HepG2 (cell line): ENCODE measurements around the gene CHKB. TPM values are rescaled to one million over a fixed set of nuclear protein-coding genes. Genes with fewer than 3 reads are reported as not detected.

Source experiments
- BHLHE40 ChIP-seq: IDR thresholded peaks from 2 replicates; pipeline ENCODE4 v1.6.1; 2011; ENCODE audit warnings: low read length, improper control_type of control experiment
- ELF4 ChIP-seq: sonication (generic); formaldehyde crosslinking; IDR thresholded peaks from 2 replicates; pipeline ENCODE4 v1.5.0; 2020; ENCODE audit warnings: missing genetic modification reagents, mild to moderate bottlenecking, moderate library complexity, borderline replicate concordance
- FOXA1 ChIP-seq, 2 experiments: fragments of 450-650 bp in 1 of 2; sonication (generic) in 1 of 2; formaldehyde crosslinking in 1 of 2; IDR thresholded peaks; 2 replicates each; pipeline versions ENCODE4 v1.4.0 to v1.6.1; 2016 to 2020; ENCODE audit warnings: missing genetic modification reagents in 1 of 2
- HBP1 ChIP-seq: IDR thresholded peaks from 2 replicates; pipeline ENCODE4 v1.6.1; 2016; ENCODE audit warnings: low read depth, control low read depth
- HCFC1 ChIP-seq: fragments of 150-350 bp; IDR thresholded peaks from 2 replicates; pipeline ENCODE4 v1.6.1; 2014; ENCODE audit warnings: low read depth, low read length
- NR2F6 ChIP-seq, 2 experiments: IDR thresholded peaks; 2 replicates each; pipeline ENCODE4 v1.6.1; 2016; ENCODE audit warnings: antibody characterized with exemption in 1 of 2, mild to moderate bottlenecking in 1 of 2
- RORA ChIP-seq: sonication (generic); formaldehyde crosslinking; IDR thresholded peaks from 2 replicates; pipeline ENCODE4 v1.5.0; 2020; ENCODE audit warnings: mild to moderate bottlenecking, missing genetic modification reagents, moderate library complexity
- SIN3A ChIP-seq: IDR thresholded peaks from 2 replicates; pipeline ENCODE4 v1.6.1; 2011; ENCODE audit warnings: low read depth, mild to moderate bottlenecking, control low read depth, low read length, borderline replicate concordance
- SKI ChIP-seq: fragments of 450-650 bp; IDR thresholded peaks from one replicate; pipeline ENCODE4 v1.6.1; 2018; ENCODE audit warnings: mild to moderate bottlenecking; ENCODE audit not compliant: partially characterized antibody
- SMYD3 ChIP-seq: sonication (generic); formaldehyde crosslinking; IDR thresholded peaks from 2 replicates; pipeline ENCODE4 v1.8.1; 2023; ENCODE audit warnings: mild to moderate bottlenecking, missing genetic modification reagents
- SNAPC5 ChIP-seq: sonication (generic); formaldehyde crosslinking; IDR thresholded peaks from 2 replicates; pipeline ENCODE4 v1.8.1; 2023; ENCODE audit warnings: mild to moderate bottlenecking, missing genetic modification reagents, borderline replicate concordance
- U2AF2 ChIP-seq: fragments of 200-400 bp; formaldehyde crosslinking; IDR thresholded peaks from 2 replicates; pipeline ENCODE4 v1.6.1; 2017; ENCODE audit warnings: low read depth, mild to moderate bottlenecking, low read length
- ZC3H13 ChIP-seq: sonication (generic); formaldehyde crosslinking; IDR thresholded peaks from 2 replicates; pipeline ENCODE4 v1.8.1; 2023; ENCODE audit warnings: mild to moderate bottlenecking, missing genetic modification reagents, moderate library complexity
- ZMYM4 ChIP-seq: sonication (generic); formaldehyde crosslinking; IDR thresholded peaks from 2 replicates; pipeline ENCODE4 v1.8.1; 2023; ENCODE audit warnings: mild to moderate bottlenecking, missing genetic modification reagents
- ZNF484 ChIP-seq: sonication (generic); formaldehyde crosslinking; IDR thresholded peaks from 2 replicates; pipeline ENCODE4 v1.5.1; 2020; ENCODE audit warnings: mild to moderate bottlenecking, low read depth, missing genetic modification reagents, borderline replicate concordance
- ZNF781 ChIP-seq: sonication (generic); formaldehyde crosslinking; IDR thresholded peaks from 2 replicates; pipeline ENCODE4 v1.5.1; 2020; ENCODE audit warnings: borderline replicate concordance, mild to moderate bottlenecking, missing genetic modification reagents; ENCODE audit errors: not compliant biosample characterization
- polyA plus RNA-seq, 8 experiments: library from polyadenylated mRNA; depleted of rRNA in 3 of 8; stranded (reverse) in 7 of 8; unstranded in 1 of 8; fragments of >200 nt; fragmentation: Illumina TruSeq in 4 of 8; extraction: Trizol in 4 of 8; gene quantifications; 2 replicates each; pipeline versions ENCODE4 v1.2.1 to v1.2.3, GENCODE V29; 2011 to 2016; ENCODE audit warnings: low read depth in 4 of 8, missing spikeins in 1 of 8, mixed read lengths in 1 of 8; ENCODE audit not compliant: insufficient read depth in 1 of 8
- total RNA-seq, 5 experiments: library from RNA; depleted of rRNA; stranded (reverse); fragments of >200 nt; fragmentation: Illumina TruSeq; extraction: Trizol; gene quantifications; 2 replicates each; pipeline ENCODE4 v1.2.3, GENCODE V29; 2016; ENCODE audit warnings: low read depth in 1 of 5
- TF ChIP-seq, protein P1 (sequence below): sonication (generic); formaldehyde crosslinking; IDR thresholded peaks from 2 replicates; pipeline ENCODE4 v1.5.0; 2020; ENCODE audit warnings: mild to moderate bottlenecking, missing genetic modification reagents
- TF ChIP-seq, protein P2 (sequence below): sonication (generic); formaldehyde crosslinking; IDR thresholded peaks from 2 replicates; pipeline ENCODE4 v1.5.0; 2020; ENCODE audit warnings: mild to moderate bottlenecking, missing genetic modification reagents, moderate library complexity

Gene CHKB
- total and polyA plus RNA-seq, 2 of the 13 experiments (the other 11 are each of a cell fraction or from before 2014, with no cell fraction given) = 24.5 to 42.7 TPM

DNA sequence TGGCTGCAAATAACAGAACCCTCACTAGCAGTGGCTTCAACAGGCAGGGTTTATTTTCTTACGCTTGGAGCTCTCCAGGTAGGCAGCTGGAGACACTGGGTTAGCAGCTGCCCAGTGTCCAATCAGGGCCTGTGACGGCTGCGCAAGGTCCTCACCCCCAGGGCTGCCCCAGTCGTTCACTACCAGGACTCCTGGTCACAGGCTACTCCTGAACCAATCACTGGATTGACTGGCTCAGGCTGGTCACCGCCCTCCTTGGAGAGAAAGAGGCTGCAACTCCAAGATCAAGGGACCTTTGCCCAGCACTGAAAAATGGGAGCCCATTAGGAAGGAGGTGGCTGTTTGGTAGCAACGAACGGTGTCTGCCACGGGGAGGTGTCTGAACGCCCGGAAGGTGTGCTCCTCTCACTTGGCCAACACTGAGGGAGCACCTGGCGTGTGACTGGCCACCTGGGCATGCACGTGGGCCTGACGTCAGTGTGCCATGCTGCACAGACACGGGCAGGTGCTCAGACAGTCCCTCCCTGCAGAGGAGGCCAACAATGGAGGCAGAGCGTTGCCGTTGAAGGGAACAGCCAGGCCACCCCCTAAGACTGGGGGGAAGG lies 40.2 kb upstream of the CHKB start (continued):
- TF ChIP-seq ZMYM4 (CRISPR knock-in tag) (no peak), RORA (no peak), BHLHE40 (peak; percentile 41; the same call in 1 of the 2 replicates), HBP1 (CRISPR knock-in tag) (0 out of 2 replicates have a peak, but pooled peaks have one; percentile 40), HCFC1 (no peak), ZC3H13 (CRISPR knock-in tag) (peak; percentile 79), ZNF781 (CRISPR knock-in tag) (no peak), SIN3A (no peak), U2AF2 (no peak), SNAPC5 (no peak), ELF4 (CRISPR knock-in tag) (no peak), SMYD3 (CRISPR knock-in tag) (0 out of 2 replicates have a peak, but pooled peaks have one; percentile 41), SKI (no peak), FOXA1 (IDR thresholded peaks at IDR 0.05) (no peak), FOXA1 (CRISPR knock-in tag; IDR thresholded peaks at IDR 0.05) (0 out of 2 replicates have a peak, but pooled peaks have one; percentile 25), NR2F6 (IDR thresholded peaks at IDR 0.05) (no peak), NR2F6 (CRISPR knock-in tag; IDR thresholded peaks at IDR 0.05) (peak; percentile 29; the same call in 1 of the 2 replicates), ZNF484 (no peak)
- TF ChIP-seq, protein P1, sequence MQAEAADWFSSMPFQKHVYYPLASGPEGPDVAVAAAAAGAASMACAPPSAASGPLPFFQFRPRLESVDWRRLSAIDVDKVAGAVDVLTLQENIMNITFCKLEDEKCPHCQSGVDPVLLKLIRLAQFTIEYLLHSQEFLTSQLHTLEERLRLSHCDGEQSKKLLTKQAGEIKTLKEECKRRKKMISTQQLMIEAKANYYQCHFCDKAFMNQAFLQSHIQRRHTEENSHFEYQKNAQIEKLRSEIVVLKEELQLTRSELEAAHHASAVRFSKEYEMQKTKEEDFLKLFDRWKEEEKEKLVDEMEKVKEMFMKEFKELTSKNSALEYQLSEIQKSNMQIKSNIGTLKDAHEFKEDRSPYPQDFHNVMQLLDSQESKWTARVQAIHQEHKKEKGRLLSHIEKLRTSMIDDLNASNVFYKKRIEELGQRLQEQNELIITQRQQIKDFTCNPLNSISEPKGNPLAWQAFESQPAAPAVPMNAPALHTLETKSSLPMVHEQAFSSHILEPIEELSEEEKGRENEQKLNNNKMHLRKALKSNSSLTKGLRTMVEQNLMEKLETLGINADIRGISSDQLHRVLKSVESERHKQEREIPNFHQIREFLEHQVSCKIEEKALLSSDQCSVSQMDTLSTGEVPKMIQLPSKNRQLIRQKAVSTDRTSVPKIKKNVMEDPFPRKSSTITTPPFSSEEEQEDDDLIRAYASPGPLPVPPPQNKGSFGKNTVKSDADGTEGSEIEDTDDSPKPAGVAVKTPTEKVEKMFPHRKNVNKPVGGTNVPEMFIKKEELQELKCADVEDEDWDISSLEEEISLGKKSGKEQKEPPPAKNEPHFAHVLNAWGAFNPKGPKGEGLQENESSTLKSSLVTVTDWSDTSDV (CRISPR knock-in tag) = no peak
- TF ChIP-seq, protein P2, sequence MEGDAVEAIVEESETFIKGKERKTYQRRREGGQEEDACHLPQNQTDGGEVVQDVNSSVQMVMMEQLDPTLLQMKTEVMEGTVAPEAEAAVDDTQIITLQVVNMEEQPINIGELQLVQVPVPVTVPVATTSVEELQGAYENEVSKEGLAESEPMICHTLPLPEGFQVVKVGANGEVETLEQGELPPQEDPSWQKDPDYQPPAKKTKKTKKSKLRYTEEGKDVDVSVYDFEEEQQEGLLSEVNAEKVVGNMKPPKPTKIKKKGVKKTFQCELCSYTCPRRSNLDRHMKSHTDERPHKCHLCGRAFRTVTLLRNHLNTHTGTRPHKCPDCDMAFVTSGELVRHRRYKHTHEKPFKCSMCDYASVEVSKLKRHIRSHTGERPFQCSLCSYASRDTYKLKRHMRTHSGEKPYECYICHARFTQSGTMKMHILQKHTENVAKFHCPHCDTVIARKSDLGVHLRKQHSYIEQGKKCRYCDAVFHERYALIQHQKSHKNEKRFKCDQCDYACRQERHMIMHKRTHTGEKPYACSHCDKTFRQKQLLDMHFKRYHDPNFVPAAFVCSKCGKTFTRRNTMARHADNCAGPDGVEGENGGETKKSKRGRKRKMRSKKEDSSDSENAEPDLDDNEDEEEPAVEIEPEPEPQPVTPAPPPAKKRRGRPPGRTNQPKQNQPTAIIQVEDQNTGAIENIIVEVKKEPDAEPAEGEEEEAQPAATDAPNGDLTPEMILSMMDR (CRISPR knock-in tag) = peak; percentile 63
